Activated CD4-positive, alpha-beta T cell treated with anti-CD3 and anti-CD28 coated beads, Interleukin-2, amount 50 U/mL, for 48 hours (primary cell): ENCODE data around the gene PIK3R3.

ENCODE experiments used
- DNase-seq, 2 experiments: peaks; one replicate each; pipeline ENCODE4 v3.0.0-alpha.2; 2020

PIK3R3 gene

DNA sequence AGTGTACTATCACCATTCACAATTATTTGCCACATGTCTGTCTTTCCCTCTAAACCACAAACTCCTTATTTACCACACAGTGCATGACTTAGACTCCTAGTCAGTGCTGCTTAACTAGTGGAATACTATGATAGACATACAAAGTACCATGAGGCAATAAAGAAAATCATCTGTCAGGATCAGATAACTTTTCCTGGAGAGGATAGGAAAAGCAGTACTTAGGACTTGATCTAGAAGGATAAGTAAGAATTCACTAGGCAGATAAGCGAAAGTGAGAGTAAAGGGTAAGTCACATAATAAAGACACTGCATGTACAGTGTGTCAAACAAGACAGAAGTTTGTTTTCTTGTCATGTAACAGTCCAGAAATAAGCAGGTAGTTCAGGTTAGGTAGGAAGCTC is 21.3 kb upstream of the PIK3R3 start:
- no peak for DNase-seq

DNA sequence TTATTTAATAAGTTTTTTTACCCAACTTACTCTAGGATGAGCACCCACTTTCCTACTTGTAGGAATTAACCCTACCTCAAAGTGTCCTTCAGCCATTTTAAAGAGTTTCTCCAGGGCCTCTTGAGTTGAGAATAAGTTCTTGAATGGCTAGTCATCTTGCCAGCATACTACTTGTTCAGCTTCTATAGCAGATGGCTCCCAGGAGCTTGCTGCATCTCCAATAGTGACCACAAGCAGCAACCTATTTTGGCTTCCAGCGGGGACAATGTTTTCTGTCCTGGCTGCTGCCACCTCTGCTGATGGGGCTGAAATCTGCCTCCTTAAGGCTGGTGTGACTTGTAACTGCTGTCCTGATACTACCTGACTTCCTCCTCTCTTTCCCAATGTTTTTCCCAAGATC is 20.8 kb upstream of the PIK3R3 start:
- DNase-seq: no peak

DNA sequence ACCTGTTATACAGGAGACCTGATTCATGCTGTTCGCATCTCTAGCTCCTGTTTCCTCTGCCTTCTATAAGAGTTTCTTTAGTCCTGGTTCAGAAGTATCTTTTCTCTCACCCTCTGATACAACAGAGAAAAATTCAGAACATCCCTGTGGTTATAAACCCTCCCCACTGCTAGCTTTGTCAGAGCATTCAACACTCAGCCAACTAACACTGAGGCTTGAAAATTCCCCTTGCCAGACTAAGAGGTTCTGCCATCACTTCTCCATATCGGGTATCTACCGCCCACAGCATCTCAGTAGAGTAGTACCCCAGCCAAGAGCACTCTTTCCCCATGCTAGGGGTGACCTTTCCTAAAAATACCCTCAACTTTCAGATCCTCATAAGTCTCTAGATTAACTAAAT is 19.6 kb upstream of the PIK3R3 start:
- no peak for DNase-seq

DNA sequence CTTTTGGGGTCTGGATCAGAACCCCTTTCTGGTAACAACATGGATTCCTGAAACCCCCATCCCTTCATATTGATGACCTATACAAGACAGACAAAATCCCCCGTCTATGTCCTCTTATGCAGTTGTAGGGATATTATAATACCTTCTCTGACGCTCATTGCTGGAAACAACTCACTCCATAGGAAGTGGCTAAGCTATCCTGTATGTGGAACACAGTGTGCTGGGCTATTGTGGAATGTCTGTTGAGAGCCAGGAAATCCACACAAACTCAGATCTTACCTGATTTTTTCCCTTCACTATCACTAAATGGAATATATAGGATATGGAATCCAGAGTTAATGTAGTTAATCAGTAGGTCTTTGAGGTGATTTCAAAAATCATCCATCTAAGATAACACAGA is 17.7 kb upstream of the PIK3R3 start:
- DNase-seq: no peak

DNA sequence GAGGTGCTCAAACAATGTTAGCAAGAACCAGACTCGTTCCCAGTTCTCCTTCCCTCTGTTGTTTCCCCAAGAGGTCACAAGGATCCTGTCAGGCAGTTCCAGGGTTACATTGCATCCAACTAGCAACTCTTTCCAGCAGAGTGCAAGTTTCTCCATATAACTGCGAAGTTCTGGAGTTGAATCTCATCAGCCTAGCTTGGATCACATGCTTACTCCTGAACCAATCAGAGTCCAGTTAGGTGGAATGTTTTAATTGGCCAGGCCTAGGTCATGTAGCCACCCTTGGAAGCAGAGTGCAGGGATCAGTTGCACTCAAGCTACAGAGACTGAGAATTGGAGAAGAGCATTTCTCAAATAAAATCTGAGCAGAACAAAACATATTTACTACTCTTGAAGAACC is 15.9 kb upstream of the PIK3R3 start:
- no peak for DNase-seq

DNA sequence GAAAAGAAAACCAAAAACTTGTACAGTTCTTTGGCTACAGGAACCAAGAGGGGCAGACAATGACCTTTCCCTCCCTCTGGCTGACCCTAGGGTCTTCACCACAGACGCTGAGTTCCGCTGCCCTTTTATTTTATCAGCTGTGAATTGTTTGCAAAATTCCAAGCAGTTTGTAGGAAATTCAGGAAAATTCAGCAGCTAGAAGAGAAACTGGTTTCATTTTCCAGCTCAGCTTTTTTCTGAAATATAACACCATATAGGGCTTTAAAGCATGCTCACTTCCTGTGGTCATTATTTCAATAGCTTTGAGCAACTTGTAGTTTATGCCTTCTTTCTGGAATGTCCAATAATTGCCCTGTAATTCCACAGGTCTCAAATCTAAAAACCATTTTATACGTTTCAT is 5.5 kb upstream of the PIK3R3 start:
- DNase-seq: no peak

DNA sequence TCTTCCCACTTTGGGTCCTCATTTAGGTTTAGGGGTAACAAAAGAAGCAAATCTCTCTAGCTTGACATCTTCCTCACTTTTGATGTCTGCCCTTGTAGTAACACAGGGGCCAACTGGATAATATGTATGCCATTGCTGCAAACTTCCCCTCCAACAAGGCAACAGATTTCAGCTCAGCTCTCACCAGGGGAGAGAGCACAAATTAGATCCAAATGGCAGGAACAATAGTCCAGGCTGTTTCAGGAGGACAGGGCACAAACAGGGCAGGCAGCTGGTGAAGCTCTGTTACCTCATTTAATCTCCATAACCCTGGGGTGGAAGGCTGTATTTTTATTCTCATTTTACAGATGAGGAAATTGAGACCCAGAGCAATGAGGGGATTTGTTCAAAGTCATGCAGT is 4.3 kb upstream of the PIK3R3 start:
- no peak for DNase-seq

DNA sequence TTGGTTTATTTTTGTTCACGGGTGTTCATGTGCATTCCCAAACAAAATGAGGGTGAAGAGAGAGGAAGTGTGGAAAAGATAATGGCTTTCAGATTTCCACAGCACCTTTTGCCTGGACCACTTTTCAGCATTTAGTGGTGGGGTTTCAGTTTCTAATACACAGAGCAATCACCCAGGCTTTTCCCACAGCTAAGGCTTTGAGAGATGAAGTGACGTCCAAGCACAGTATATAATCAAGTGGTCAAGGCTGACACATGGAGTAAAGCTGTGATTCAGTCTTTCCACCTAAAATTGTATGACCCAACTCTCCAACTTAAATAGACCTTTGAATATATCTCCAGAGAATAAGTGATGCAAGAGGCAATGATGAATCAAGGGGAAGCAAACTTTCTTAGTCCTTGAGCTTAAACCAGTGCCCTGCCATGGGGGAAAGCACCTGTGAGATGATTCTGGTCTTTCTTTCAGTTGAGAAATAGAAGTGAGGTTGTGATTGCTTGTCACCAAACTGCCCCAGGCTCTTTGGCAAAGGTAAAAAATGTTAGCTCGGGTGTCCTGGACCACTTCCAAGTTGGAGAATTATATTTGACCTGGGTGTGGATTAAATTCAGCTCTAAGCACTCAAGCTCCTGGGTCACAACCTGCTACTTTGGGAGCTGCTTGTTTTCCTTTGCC is 2.4 kb upstream of the PIK3R3 start:
- no peak for DNase-seq

DNA sequence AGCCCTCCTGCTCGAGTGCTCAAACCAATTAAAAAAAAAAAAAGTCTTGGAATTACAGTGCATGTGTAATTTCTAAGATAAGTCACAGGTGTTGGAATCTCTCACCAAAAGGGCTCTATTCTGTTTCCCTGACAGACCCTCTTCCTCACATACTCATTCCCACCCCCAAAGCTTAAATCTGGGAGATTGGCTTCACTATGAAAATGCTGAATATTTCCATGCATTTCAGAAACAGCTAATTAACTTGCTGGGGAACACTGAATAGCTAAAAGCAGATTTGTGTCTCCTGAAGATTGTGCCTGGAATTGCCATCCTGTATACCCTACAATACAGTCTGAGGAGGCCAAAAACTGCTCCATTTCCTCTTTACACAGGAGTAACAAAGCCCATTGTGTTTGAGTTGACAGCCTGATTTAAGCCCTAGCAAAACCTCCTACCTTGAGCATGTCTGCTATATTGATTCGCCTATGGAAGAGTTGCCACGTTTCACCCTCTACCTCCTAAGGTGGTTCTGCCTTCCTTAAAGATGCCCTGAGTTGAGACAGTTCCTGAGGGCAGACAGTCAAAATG is 1.4 kb upstream of the PIK3R3 start:
- no peak for DNase-seq

DNA sequence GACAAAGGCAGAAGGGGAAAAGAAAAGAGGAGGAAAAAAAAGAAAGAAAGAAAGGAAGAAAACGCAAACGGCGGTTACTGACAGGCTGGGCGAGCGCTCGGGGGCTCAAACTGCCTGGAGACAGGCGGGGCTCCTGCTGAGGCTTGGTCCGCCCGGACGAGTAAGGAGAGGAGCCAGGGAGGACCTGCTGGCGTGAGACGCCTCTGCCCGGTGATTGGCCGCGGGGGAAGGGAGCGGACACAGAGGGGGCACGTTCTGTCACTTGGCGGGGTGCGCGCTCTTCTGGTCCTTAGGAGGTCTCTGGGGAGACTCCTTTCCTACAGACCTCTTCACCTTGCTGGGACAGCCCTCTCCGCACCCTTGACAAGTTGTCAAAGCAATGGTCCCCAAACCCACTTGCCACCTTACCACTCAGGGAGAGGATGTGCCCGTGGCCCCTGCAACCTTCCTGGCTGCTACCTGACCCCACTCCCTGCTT is 791 bp upstream of the PIK3R3 start:
- DNase-seq: no peak

DNA sequence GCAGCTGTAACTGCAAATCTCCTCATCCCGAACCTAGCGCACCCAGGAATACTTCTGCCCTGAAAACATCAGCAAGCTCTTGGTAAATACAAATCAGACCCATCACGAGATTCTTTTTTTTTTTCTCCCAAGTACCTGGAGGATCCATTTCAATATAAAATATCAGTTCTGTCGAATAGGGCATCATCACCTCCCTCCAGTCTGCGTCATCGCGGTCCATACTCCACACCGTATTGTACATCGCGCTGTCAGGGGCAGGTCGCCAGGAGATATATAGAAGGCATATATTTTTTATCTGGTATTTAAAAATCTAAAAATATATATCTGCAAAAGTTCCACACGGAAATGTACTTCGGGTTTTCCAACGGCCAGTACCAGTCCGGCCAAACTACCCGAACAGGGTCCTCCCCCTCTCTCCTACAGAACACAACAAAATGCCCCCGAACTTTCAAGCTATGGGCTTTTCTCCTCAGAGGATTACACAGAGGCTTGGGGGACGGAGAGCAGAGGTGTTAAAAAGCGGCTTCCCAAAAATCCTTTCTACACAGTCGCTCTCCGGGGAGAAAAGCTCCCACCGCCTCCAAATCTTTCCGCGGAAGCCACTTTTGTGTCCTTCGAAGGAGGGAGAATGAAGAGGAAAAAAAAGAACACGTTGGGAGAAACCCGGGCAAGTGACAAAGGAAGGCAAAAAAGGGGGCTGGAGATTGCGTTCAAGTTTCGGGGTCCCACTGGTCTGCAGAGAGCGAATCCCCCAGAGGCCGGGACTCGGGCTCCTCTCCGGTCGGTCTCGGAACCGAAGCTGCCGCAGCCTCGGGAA is 509 bp downstream of the PIK3R3 start:
- peak; percentile 21 to 36 for DNase-seq

DNA sequence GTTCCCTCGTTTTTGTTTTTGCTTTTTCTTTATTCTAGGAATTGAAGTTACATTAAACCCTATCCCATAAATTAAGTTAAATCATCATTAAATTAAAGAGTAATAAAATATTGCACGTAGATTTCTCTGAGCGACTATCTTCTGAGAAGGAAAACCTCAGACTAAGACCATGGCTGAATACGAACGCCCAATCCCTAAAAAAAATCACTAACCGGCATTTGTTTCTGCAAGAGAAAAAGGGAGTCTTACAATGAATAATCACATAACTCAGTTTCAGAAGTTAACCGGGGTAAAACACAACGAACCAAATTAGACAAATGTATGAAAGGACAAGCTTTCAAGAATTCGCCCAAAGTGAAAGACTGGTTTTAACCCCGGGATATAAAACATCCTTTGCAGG is 1.3 kb downstream of the PIK3R3 start:
- DNase-seq: no peak

DNA sequence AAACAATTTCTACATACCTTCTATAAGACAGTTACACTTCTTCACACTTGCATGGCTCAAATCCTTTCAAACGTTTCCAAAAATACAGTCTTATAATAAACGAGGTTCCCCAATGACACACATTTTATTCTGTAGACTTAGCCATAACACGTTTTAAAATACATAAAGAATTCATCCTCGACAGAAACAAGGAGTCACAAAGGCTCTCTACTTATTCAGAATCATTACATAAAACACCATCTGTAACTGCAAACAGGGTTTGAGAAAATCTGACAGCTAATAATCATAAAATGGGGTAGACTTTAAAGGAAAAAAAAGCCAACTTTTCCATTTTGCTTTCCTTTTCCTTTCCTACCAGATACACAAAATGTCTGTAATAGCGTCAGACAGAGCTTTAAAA is 1.8 kb downstream of the PIK3R3 start:
- DNase-seq: no peak

DNA sequence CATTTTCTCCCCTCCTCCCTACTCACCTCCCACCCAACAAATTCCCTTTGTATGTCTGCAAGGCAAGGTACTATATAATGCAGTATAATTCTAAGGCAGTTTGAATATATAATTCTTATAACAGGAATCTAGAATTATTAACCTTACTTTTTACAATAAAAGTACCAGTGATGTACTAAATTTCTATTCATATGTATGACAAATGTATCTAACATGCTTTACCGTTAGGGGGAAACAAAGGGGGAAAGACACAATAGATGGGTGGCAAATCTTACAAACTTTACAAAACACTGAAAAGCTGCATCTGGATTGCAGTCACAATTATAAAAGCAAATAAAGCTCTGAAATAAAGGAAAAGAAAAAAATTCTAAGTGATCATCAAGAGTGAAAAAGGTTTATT is 2.3 kb downstream of the PIK3R3 start:
- no peak for DNase-seq

DNA sequence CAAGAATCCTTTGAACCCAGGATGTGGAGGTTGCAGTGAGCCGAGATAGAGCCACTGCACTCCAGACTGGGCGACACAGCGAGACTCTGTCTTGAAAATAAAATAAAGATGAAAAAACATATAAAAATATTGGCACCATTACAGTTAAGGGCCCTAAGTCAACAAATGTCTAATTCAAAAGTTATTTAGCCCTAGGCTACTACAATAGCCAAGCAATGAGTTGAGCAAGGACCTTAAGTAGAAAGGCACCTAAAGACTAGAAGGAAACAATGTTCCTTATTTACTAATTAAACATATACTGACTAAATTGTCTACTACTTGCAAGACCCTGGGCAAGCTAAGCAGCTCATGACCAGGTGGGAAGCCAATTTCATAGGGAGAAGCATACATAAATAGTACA is 4.1 kb downstream of the PIK3R3 start:
- DNase-seq: no peak

DNA sequence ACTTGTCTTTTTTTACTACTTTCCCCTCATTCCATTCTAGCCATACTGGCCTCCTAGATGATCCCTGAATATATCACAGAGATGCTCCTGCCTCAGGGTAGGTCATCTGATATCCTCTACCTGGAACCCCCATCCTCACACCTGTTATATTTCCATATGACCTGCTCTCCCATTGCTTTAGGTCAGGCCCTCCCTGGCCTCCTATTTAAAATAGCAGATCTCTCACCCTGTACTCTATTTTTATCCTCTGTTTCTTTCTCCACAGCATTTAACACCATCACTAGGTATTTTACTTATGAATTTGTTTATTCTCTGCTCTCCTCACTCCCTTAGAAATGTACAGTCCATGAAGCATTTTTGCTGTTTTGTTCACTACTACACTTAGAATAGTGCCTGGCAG is 13.6 kb downstream of the PIK3R3 start:
- no peak for DNase-seq

DNA sequence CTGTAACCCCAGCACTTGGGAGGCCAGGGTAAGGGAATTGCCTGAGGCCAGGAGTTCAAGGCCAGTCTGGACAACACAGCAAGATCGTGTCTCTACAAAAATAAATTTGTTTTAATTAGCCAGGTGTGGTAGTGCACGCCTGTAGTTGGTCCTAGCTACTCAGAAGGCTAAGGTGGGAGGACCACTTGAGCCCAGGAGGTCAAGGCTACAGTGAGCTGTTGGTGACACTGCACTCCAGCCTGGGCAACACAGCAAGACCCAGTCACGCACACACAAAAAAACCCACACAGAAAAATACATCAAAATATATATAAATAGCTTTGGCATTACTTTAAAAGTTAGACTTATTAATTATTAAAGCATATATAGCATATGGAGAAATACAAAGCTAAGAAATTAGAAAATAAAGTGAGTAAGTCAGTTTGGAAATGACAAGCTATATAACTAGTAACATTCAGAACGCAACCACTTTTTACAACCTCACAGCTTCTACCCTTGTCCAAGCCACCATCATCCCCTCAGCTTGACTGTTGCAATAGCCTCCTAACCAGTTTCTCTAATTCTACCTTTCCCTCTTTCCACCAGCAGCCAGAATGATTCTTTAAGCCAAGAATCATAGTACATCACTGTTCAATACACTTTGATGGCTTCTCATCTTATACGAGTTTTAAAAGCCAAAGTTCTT is 14.5 kb downstream of the PIK3R3 start:
- no peak for DNase-seq

DNA sequence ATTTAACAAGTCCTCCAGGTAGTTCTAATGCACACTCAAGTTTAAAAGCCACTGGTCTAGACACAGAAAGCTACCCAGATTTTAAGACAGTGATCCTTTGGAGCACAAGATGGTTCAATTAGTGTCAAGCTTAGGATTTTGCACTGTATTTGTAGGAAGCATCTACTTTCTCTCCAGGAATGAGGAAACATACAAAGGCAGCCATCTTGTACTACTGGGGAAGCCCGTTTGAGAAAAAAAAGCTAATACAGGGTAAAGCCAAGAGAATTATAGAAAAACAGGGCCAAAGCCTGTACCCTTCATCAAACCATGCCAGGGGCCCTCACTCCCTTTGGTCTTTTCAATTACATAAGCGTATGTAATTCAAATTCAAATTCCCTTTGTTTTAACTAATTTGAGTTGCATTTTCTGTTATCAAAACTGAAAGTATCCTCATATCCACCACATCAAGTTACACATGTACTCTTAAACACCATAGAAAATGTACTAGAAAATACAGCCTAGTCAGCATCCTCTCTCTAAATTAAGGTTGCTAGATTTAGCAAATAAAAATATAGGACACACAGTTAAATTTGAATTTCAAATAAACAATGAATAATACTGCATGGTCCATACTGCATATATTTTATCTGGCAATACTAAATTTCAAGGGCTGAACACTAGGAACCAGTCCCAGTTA is 17.4 kb downstream of the PIK3R3 start:
- DNase-seq: no peak

DNA sequence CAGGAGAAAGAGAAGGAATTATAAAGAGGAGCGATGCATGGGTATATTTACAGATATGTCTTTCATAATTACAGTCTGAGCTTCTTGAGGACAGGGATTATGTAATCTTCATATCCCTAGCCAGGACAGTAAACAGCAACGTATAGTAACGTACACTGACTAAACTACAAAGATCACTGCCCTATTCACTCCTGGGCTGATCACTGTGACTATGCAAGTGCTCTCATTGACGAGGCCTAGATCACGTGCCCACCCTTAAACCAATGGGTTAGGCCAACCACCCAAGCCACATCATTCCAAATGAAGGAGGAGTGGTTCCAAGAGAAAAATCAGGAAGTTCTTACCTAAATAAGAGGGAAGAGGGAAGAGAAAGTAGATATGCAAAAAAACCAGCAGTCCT is 18.5 kb downstream of the PIK3R3 start:
- no peak for DNase-seq

DNA sequence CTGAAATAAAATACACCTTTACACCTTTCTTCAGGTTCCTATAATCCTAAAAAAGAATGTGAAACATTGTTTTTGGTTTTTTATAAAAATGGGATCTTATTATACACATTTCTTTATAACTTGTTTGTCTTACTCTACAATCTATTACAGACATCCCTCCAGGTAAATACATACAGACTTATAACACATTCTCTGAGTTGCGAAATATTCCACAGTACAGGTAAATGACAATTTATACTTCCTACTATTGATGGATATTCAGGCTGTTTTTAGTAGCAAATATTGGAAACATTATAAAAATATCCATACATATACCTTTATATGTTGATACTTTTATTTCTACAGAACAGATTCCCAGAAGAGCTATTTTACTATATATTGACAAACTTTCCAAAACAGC is 20.3 kb downstream of the PIK3R3 start:
- DNase-seq: no peak

DNA sequence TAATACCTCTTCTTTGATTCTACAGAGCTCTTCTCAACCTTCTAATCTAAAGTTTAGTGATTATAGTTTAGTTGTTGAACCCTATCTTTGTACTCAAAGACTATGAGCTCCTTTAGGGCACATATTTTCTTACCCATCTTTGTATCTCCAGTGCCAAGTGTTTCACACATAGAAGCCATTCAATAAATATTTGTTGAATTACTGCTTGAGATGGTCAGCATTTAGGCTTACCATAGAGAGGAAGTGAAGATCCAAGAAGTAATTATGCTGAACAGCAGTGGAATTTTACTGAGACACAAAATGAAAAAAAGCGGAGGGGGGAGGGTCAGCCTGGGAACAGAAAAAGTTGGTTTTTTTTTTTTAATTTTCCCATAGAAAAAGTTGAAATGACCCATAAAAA is 21.9 kb downstream of the PIK3R3 start:
- no peak for DNase-seq

DNA sequence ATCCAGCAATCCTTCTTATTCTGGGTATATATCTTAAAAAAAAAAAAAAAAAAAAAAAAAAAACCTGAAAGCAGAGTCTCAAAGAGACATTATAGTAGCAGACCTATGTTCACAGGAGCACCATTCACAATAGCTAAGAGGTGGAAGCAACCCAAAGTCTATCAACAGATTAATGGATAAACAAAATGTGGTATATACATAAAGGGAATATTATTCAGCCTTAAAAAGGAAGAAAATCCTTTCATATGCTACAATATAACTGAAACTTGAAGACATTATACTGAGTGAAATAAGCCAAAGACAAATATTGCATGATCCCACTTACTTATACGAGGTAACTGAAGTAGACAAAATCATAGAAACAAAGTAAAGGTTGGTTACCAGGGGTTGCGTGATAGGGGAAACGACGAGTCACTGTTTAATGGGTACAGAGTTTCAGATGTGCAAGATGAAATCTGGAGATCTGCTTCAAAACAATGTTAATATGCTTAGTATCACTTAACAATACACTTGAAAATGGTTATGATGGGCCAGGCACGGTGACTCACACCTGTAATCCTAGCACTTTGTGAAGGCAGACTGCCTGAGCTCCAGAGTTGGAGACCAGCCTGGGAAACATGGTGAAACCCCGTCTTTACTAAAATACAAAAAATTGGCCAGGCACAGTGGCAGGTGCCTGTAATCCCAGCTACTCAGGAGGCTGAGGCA is 29.5 kb downstream of the PIK3R3 start:
- DNase-seq: peak in 1 of 2 experiments; percentile 5
